Mesendoderm (in vitro differentiated cells): Measurements from ENCODE around the gene NTN1.

Experiments used
- DNase-seq: peaks from one replicate; pipeline ENCODE4 v3.0.0; 2013
- H2AK5ac ChIP-seq: 2 replicates; pipeline ENCODE4 v1.6.1; 2013; ENCODE audit warnings: low read length, inconsistent platforms
- H2BK120ac ChIP-seq: 2 replicates; pipeline ENCODE4 v1.6.1; 2013; ENCODE audit warnings: low read depth, mild to moderate bottlenecking, low read length, moderate library complexity, mixed read lengths
- H2BK15ac ChIP-seq: replicated peaks from 2 replicates; pipeline ENCODE4 v1.6.1; 2013; ENCODE audit warnings: low read depth, mild to moderate bottlenecking, moderate library complexity
- H2BK5ac ChIP-seq: 2 replicates; pipeline ENCODE4 v1.6.1; 2013; ENCODE audit warnings: low read length, inconsistent platforms
- H3K18ac ChIP-seq: 2 replicates; pipeline ENCODE4 v1.6.1; 2013; ENCODE audit warnings: mild to moderate bottlenecking, low read length, mixed read lengths
- H3K23ac ChIP-seq: one replicate; pipeline ENCODE4 v1.6.1; 2013; ENCODE audit warnings: low read length
- H3K27ac ChIP-seq: 2 replicates; pipeline ENCODE4 v1.5.1; 2013; ENCODE audit warnings: low read depth, mild to moderate bottlenecking, inconsistent platforms, low read length, moderate library complexity
- H3K27me3 ChIP-seq: 2 replicates; pipeline ENCODE4 v1.6.1; 2013; ENCODE audit warnings: low read length, control low read depth, mild to moderate bottlenecking, inconsistent platforms; ENCODE audit not compliant: insufficient read depth, poor library complexity
- H3K36me3 ChIP-seq: 2 replicates; pipeline ENCODE4 v1.6.1; 2013; ENCODE audit warnings: low read length, inconsistent platforms; ENCODE audit not compliant: control insufficient read depth, insufficient read depth
- H3K4ac ChIP-seq: one replicate; pipeline ENCODE4 v1.6.1; 2013; ENCODE audit warnings: low read depth, mild to moderate bottlenecking, low read length, moderate library complexity
- H3K4me1 ChIP-seq: 2 replicates; pipeline ENCODE4 v1.6.1; 2013; ENCODE audit warnings: low read depth, low read length, inconsistent platforms; ENCODE audit not compliant: control insufficient read depth
- H3K4me2 ChIP-seq: 2 replicates; pipeline ENCODE4 v1.6.1; 2013; ENCODE audit warnings: low read length
- H3K4me3 ChIP-seq: 2 replicates; pipeline ENCODE4 v1.5.1; 2013; ENCODE audit warnings: mild to moderate bottlenecking, low read length
- H3K56ac ChIP-seq: one replicate; pipeline ENCODE4 v1.6.1; 2013; ENCODE audit warnings: low read length
- H3K79me1 ChIP-seq: 2 replicates; pipeline ENCODE4 v1.6.1; 2013; ENCODE audit warnings: low read length, inconsistent platforms
- H3K79me2 ChIP-seq: 2 replicates; pipeline ENCODE4 v1.6.1; 2013; ENCODE audit warnings: mild to moderate bottlenecking, low read length; ENCODE audit not compliant: control insufficient read depth, insufficient read depth
- H3K9ac ChIP-seq: 2 replicates; pipeline ENCODE4 v1.6.1; 2013; ENCODE audit warnings: low read length, inconsistent platforms
- H4K5ac ChIP-seq: one replicate; pipeline ENCODE4 v1.6.1; 2013; ENCODE audit warnings: low read length
- H4K8ac ChIP-seq: one replicate; pipeline ENCODE4 v1.6.1; 2013; ENCODE audit warnings: low read depth, mild to moderate bottlenecking, control low read depth, low read length, moderate library complexity
- WGBS: extraction: QIAGEN DNeasy Blood & Tissue Kit; methylation state at CpG from one replicate; pipeline ENCODE4 v1.1.7; 2013; ENCODE audit warnings: low lambda C conversion rate, missing lambda C conversion rate; ENCODE audit not compliant: insufficient coverage; ENCODE audit errors: extremely low coverage; 5-methylcytosine and 5-hydroxymethylcytosine counted together

The NTN1 gene

DNA sequence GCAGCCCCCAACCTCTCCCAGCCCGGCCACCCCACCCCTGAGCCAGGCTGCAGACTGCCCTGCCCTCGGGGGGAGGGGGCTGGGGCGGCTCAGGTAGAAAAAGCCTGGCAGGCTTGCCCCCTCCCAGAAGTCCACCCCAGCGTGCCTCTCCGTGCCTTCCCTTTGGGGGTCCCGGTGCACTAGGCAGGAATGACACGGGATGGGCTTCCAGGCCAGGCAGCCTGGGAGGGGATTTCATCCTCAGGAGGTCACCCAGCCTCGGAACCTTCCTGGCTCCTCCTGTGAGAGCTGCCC, 185.0 kb downstream of the NTN1 start:
- Histone ChIP-seq H3K79me1 (no peaks in the 10 kb centered on the region), H3K23ac (no peak overlapping the region), H3K4me2 (no peak overlapping the region), H3K4me3 (no peak overlapping the region), H4K8ac (no peak overlapping the region), H4K5ac (no peak overlapping the region), H3K18ac (no peak overlapping the region), H2BK5ac (no peak overlapping the region), H2AK5ac (no peak overlapping the region), H2BK120ac (no peak overlapping the region), H3K27me3 (no peaks in the 10 kb centered on the region), H3K4ac (no peak overlapping the region), H3K27ac (no peak overlapping the region), H3K4me1 (peaks cover 2% of the 10 kb centered on the region), H2BK15ac (no peak overlapping the region), H3K56ac (no peak overlapping the region), H3K79me2 (no peaks in the 10 kb centered on the region), H3K36me3 (no peaks in the 10 kb centered on the region), H3K9ac (no peak overlapping the region)
- WGBS = no CpG with 5 or more reads among the region's 8 CpGs
- DNase-seq = no peak

- peaks cover 2% of the 10 kb centered on the region for H3K4me1 ChIP-seq
- no CpG with 5 or more reads among the region's 14 CpGs for WGBS
- H3K79me2 ChIP-seq = no peaks in the 10 kb centered on the region
- H3K27me3 ChIP-seq = no peaks in the 10 kb centered on the region
- H2BK120ac ChIP-seq = no peak overlapping the region
- H3K56ac ChIP-seq = no peak overlapping the region
- H3K79me1 ChIP-seq = no peaks in the 10 kb centered on the region
- no peak overlapping the region for H2BK5ac ChIP-seq
- H2BK15ac ChIP-seq = no peak overlapping the region
- no peak overlapping the region for H4K8ac ChIP-seq
- H2AK5ac ChIP-seq = no peak overlapping the region
- no peak overlapping the region for H3K4me2 ChIP-seq
- no peak overlapping the region for H3K9ac ChIP-seq
- H3K27ac ChIP-seq = no peak overlapping the region
- no peak overlapping the region for H3K18ac ChIP-seq
- H3K4ac ChIP-seq = no peak overlapping the region
- no peak overlapping the region for H4K5ac ChIP-seq
- no peak overlapping the region for H3K4me3 ChIP-seq
- no peak overlapping the region for H3K23ac ChIP-seq
- no peak for DNase-seq
- H3K36me3 ChIP-seq = no peaks in the 10 kb centered on the region
Measured at GRCh38 chr17:9206741-9207332, 185.5 kb downstream of the NTN1 start.

GRCh38 chr17:9208381-9209105, 187.2 kb downstream of the NTN1 start:
- Histone ChIP-seq H3K4me2 (no peak overlapping the region), H2BK120ac (no peak overlapping the region), H3K4me3 (no peak overlapping the region), H3K9ac (no peak overlapping the region), H3K18ac (no peak overlapping the region), H3K79me1 (no peaks in the 10 kb centered on the region), H3K4me1 (peaks cover 2% of the 10 kb centered on the region), H3K36me3 (no peaks in the 10 kb centered on the region), H3K79me2 (no peaks in the 10 kb centered on the region), H2AK5ac (no peak overlapping the region), H3K27me3 (no peaks in the 10 kb centered on the region), H3K56ac (no peak overlapping the region), H4K5ac (no peak overlapping the region), H3K27ac (no peak overlapping the region), H2BK15ac (no peak overlapping the region), H2BK5ac (no peak overlapping the region), H3K4ac (no peak overlapping the region), H4K8ac (no peak overlapping the region), H3K23ac (no peak overlapping the region)
- no CpG with 5 or more reads among the region's 10 CpGs for WGBS
- DNase-seq = no peak

- Histone ChIP-seq H3K18ac (no peak overlapping the region), H3K4me2 (no peak overlapping the region), H4K8ac (no peak overlapping the region), H4K5ac (no peak overlapping the region), H2AK5ac (no peak overlapping the region), H3K79me1 (no peaks in the 10 kb centered on the region), H3K9ac (no peak overlapping the region), H2BK5ac (no peak overlapping the region), H3K79me2 (no peaks in the 10 kb centered on the region), H3K4me1 (peaks cover 2% of the 10 kb centered on the region), H3K4me3 (no peak overlapping the region), H3K23ac (no peak overlapping the region), H3K27ac (no peak overlapping the region), H3K36me3 (no peaks in the 10 kb centered on the region), H3K27me3 (no peaks in the 10 kb centered on the region), H3K56ac (no peak overlapping the region), H2BK120ac (no peak overlapping the region), H2BK15ac (no peak overlapping the region), H3K4ac (no peak overlapping the region)
- no CpG with 5 or more reads among the region's 5 CpGs for WGBS
- no peak for DNase-seq
Measured at GRCh38 chr17:9209347-9209746, 188.0 kb downstream of the NTN1 start.

- no peak for DNase-seq
- Histone ChIP-seq H3K4ac (no peak overlapping the region), H3K18ac (no peak overlapping the region), H2BK15ac (no peak overlapping the region), H3K23ac (no peak overlapping the region), H3K79me2 (no peaks in the 10 kb centered on the region), H4K8ac (no peak overlapping the region), H2BK5ac (no peak overlapping the region), H4K5ac (no peak overlapping the region), H2BK120ac (no peak overlapping the region), H3K4me2 (no peak overlapping the region), H3K27ac (no peak overlapping the region), H3K9ac (no peak overlapping the region), H3K36me3 (no peaks in the 10 kb centered on the region), H3K79me1 (no peaks in the 10 kb centered on the region), H3K27me3 (no peaks in the 10 kb centered on the region), H3K4me3 (no peak overlapping the region), H3K56ac (no peak overlapping the region), H2AK5ac (no peak overlapping the region), H3K4me1 (peaks cover 2% of the 10 kb centered on the region)
- WGBS = no CpG with 5 or more reads among the region's 7 CpGs
Measured at GRCh38 chr17:9209781-9210370, 188.6 kb downstream of the NTN1 start.
